Transverse colon (tissue), 4 donors: ENCODE results near the gene FXYD7. TPM values are rescaled to one million over a fixed set of nuclear protein-coding genes. Genes with fewer than 3 reads are reported as not detected.
"Not testable (repeated sequence)": the region's sequence is repeated elsewhere in the genome, so short reads cannot be mapped to it uniquely, and the experiment has no call there.

Source experiments
- DNase-seq: peaks from one replicate; pipeline ENCODE4 v3.0.0-alpha.2; 2019
- H3K27ac ChIP-seq, 4 donors: fragments of 200-600 bp; sonication (generic); 2 replicates each; pipeline ENCODE4 v1.5.1; 2016 to 2018; ENCODE audit warnings: inconsistent platforms in 4 of 4
- H3K27me3 ChIP-seq: fragments of 200-600 bp; sonication (generic); 2 replicates; pipeline ENCODE4 v1.5.1; 2017; ENCODE audit warnings: inconsistent platforms
- H3K36me3 ChIP-seq, 4 donors: fragments of 200-600 bp; sonication (generic); 2 replicates each; pipeline ENCODE4 v1.5.1; 2017 to 2019; ENCODE audit warnings: inconsistent platforms in 4 of 4
- H3K4me1 ChIP-seq, 4 donors: fragments of 200-600 bp; sonication (generic); 2 replicates each; pipeline ENCODE4 v1.5.1; 2017 to 2020; ENCODE audit warnings: inconsistent platforms in 4 of 4
- H3K4me3 ChIP-seq, 4 donors: fragments of 200-600 bp; sonication (generic); 1 replicate in 1 of 4; 2 replicates in 3 of 4; pipeline versions ENCODE4 v1.5.1 to v1.6.1; 2017 to 2019; ENCODE audit warnings: inconsistent platforms in 4 of 4
- H3K9me3 ChIP-seq, 2 donors: fragments of 200-600 bp; sonication (generic); 2 replicates each; pipeline ENCODE4 v1.5.1; 2017 to 2019; ENCODE audit warnings: inconsistent platforms in 2 of 2
- EP300 ChIP-seq: sonication (generic); formaldehyde crosslinking; IDR thresholded peaks from one replicate; pipeline ENCODE4 v1.6.1; 2017; ENCODE audit warnings: antibody characterized with exemption, low read depth
- POLR2A ChIP-seq: fragments of 450-650 bp; IDR thresholded peaks from one replicate; pipeline ENCODE4 v1.6.1; 2016; ENCODE audit warnings: antibody characterized with exemption, mild to moderate bottlenecking, moderate library complexity
- POLR2AphosphoS5 ChIP-seq, 3 donors: sonication (generic); formaldehyde crosslinking; IDR thresholded peaks; one replicate each; pipeline ENCODE4 v1.6.1; 2016; ENCODE audit warnings: antibody characterized with exemption in 3 of 3
- WGBS, 2 donors: methylation state at CpG; one replicate each; pipeline ENCODE4 v1.1.5; 2018; ENCODE audit warnings: low coverage in 1 of 2; 5-methylcytosine and 5-hydroxymethylcytosine counted together
- in situ Hi-C, 4 donors: fragments of 200-750 bp; cut with MboI; loops; one replicate each; pipeline versions ENCODE4 v1.15.0 to v1.15.1; 2017; ENCODE audit warnings: low sequenced_read_pairs in 3 of 4, low pct_ligation_motif_present in 1 of 4, low pct_unique_long_range_greater_than_20kb in 1 of 4
- intact Hi-C: fragments of 100-400 bp; cut with DNase I; formaldehyde crosslinking; loops from one replicate; pipeline ENCODE4 v1.15.1; 2023; ENCODE audit warnings: low total_unique reads
- total RNA-seq, 4 donors: library from RNA; depleted of rRNA; stranded (reverse); fragments of >200 nt; gene quantifications; one replicate each; pipeline ENCODE4 v1.1.0, GENCODE V29; 2016
- TF ChIP-seq, protein P1 (sequence below), 5 experiments: fragments of 200-600 bp in 3 of 5; fragments of 450-650 bp in 2 of 5; sonication (generic) in 3 of 5; IDR thresholded peaks; 1 replicate in 2 of 5; 2 replicates in 3 of 5; pipeline ENCODE4 v1.5.1; 2016 to 2017; ENCODE audit warnings: antibody characterized with exemption in 5 of 5, inconsistent platforms in 3 of 5, mild to moderate bottlenecking in 2 of 5, moderate library complexity in 1 of 5

The FXYD7 gene
- total RNA-seq, 4 donors from 2014 or later = not detected

GRCh38 chr19:35100588-35101533 is 42.2 kb upstream of the FXYD7 start:
- H3K36me3 ChIP-seq = no peaks in the 10 kb centered on the region
- in situ Hi-C loops (no loop called here), intact Hi-C loops (no loop called here)
- H3K4me1 ChIP-seq = no peaks in the 10 kb centered on the region
- no peak overlapping the region for H3K27ac ChIP-seq
- WGBS, 2 donors = 76 to 82% methylated on average over 6 to 16 of the region's 16 CpGs
- H3K27me3 ChIP-seq = no peaks in the 10 kb centered on the region
- H3K9me3 ChIP-seq = no peaks in the 10 kb centered on the region
- no peak for DNase-seq
- no peak overlapping the region for H3K4me3 ChIP-seq
- TF ChIP-seq POLR2AphosphoS5 (IDR thresholded peaks at IDR 0.05) (no peak), EP300 (no peak), POLR2A (no peak)
- TF ChIP-seq, protein P1, sequence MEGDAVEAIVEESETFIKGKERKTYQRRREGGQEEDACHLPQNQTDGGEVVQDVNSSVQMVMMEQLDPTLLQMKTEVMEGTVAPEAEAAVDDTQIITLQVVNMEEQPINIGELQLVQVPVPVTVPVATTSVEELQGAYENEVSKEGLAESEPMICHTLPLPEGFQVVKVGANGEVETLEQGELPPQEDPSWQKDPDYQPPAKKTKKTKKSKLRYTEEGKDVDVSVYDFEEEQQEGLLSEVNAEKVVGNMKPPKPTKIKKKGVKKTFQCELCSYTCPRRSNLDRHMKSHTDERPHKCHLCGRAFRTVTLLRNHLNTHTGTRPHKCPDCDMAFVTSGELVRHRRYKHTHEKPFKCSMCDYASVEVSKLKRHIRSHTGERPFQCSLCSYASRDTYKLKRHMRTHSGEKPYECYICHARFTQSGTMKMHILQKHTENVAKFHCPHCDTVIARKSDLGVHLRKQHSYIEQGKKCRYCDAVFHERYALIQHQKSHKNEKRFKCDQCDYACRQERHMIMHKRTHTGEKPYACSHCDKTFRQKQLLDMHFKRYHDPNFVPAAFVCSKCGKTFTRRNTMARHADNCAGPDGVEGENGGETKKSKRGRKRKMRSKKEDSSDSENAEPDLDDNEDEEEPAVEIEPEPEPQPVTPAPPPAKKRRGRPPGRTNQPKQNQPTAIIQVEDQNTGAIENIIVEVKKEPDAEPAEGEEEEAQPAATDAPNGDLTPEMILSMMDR (IDR thresholded peaks at IDR 0.05) = no peak

DNA sequence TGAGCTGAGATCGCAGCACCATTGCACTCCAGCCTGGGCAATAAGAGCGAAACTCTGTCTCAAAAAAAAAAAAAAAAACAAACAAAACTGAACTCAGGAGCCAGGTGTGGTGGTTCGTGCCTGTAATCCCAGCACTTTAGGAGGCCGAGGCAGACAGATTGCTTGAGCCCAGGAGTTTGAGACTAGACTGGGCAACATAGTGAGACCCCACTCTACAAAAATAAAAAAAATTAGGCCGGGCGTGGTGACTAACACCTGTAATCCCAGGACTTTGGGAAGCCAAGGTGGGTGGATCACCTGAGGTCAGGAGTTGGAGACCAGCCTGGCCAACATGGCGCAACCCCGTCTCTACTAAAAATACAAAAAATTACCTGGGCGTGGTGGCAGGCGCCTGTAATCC is 41.1 kb upstream of the FXYD7 start:
- H3K4me1 ChIP-seq, H3K4me3 ChIP-seq, intact Hi-C loops, DNase-seq, H3K27me3 ChIP-seq, H3K9me3 ChIP-seq, H3K36me3 ChIP-seq, H3K27ac ChIP-seq, in situ Hi-C loops: not testable (repeated sequence)
- 84 to 91% methylated on average over 4 to 10 of the region's 10 CpGs for WGBS, 2 donors

GRCh38 chr19:35103614-35104013 is 39.4 kb upstream of the FXYD7 start:
- H3K4me1 ChIP-seq, H3K27ac ChIP-seq, H3K4me3 ChIP-seq, H3K36me3 ChIP-seq, H3K27me3 ChIP-seq, in situ Hi-C loops, intact Hi-C loops, DNase-seq, H3K9me3 ChIP-seq: not testable (repeated sequence)
- 76 to 78% methylated on average over 5 to 10 of the region's 10 CpGs for WGBS, 2 donors

- Histone ChIP-seq H3K27ac (no peak overlapping the region), H3K4me1 (peaks cover 0 to 10% (median 3%) of the 10 kb centered on the region in 4 donors), H3K36me3 (no peaks in the 10 kb centered on the region), H3K27me3 (no peaks in the 10 kb centered on the region), H3K4me3 (no peak overlapping the region), H3K9me3 (no peaks in the 10 kb centered on the region)
- TF ChIP-seq, protein P1 (IDR thresholded peaks at IDR 0.05) = no peak
- TF ChIP-seq EP300 (no peak), POLR2A (no peak), POLR2AphosphoS5 (IDR thresholded peaks at IDR 0.05) (no peak)
- 87 to 88% methylated on average over 3 to 11 of the region's 11 CpGs for WGBS, 2 donors
- no peak for DNase-seq
- intact Hi-C loops = no loop called here
- in situ Hi-C loops = no loop called here
Measured at GRCh38 chr19:35104361-35104760, 38.7 kb upstream of the FXYD7 start.

- Histone ChIP-seq H3K4me3 (no peak overlapping the region), H3K27ac (no peak overlapping the region), H3K36me3 (no peaks in the 10 kb centered on the region), H3K27me3 (no peaks in the 10 kb centered on the region), H3K9me3 (no peaks in the 10 kb centered on the region), H3K4me1 (peaks cover 0 to 17% (median 5%) of the 10 kb centered on the region in 4 donors)
- DNase-seq = no peak
- in situ Hi-C loops (no loop called here), intact Hi-C loops (no loop called here)
- no peak for TF ChIP-seq POLR2AphosphoS5 (IDR thresholded peaks at IDR 0.05)
- TF ChIP-seq, protein P1 (IDR thresholded peaks at IDR 0.05) = no peak
- TF ChIP-seq POLR2A = no peak
- TF ChIP-seq EP300 = no peak
- 93 to 100% methylated on average over 1 to 6 of the region's 6 CpGs for WGBS, 2 donors
Measured at GRCh38 chr19:35105047-35105410, 38.0 kb upstream of the FXYD7 start.
